ENCODE measurements around the gene P2RX2.

DNA sequence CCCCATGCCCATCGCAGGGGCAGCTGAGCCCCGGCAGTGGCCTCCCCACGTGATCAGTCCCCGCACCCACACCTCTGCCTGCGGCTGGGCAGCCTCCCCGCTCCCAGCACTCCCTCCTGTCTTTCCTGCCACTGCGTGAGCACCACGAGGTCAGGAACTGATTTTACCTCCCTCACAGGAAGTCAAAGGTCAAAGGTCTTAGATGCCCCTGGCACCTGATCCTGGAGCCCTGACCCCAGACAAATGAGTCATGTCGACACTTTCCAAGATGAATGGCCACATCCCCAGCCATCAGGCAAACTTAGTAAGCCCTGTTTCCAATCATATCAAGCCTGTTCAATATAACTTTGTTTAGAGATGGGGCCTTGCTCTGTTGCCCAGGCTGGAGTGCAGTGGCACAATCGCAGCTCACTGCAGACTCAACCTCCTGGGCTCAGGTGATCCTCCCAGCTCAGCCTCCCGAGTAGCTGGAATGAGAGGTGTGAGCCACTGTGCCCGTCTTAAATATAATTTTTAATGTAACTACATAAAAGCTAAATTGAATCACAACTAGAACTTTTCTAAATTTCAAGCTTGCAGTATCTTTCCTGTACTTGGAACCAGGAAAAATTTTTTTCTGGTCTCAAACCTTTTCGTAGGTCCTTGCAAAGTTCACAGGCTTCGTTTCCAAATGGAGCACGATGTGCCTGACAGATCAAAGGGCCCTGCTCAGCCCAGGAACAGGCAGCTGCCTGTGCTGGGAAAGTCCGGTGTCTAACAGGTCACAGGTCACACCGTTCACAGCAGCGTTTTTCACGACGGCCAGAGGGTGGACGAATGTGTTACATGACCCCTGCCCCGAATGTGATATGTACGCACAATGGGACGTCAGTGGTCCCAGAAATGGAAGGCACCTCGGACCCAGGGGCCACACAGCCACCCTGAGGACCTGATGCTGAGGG lies 10.1 kb upstream of the P2RX2 start:
- TF ChIP-seq, protein P1, sequence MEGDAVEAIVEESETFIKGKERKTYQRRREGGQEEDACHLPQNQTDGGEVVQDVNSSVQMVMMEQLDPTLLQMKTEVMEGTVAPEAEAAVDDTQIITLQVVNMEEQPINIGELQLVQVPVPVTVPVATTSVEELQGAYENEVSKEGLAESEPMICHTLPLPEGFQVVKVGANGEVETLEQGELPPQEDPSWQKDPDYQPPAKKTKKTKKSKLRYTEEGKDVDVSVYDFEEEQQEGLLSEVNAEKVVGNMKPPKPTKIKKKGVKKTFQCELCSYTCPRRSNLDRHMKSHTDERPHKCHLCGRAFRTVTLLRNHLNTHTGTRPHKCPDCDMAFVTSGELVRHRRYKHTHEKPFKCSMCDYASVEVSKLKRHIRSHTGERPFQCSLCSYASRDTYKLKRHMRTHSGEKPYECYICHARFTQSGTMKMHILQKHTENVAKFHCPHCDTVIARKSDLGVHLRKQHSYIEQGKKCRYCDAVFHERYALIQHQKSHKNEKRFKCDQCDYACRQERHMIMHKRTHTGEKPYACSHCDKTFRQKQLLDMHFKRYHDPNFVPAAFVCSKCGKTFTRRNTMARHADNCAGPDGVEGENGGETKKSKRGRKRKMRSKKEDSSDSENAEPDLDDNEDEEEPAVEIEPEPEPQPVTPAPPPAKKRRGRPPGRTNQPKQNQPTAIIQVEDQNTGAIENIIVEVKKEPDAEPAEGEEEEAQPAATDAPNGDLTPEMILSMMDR (IDR thresholded peaks at IDR 0.05), result no peak
- TF ChIP-seq POLR2A (IDR thresholded peaks at IDR 0.05), result no peak

All from body of pancreas (tissue), 4 donors.